Thymus (tissue), 11 donors: Measurements from ENCODE around the gene KCNK6. TPM values are rescaled to one million over a fixed set of nuclear protein-coding genes. Genes with fewer than 3 reads are reported as not detected.
A peak's percentile ranks its signal among the peaks of the same experiment; 100 is the strongest.
"Not testable (repeated sequence)": the region's sequence is repeated elsewhere in the genome, so short reads cannot be mapped to it uniquely, and the experiment has no call there.

ENCODE experiments used
- DNase-seq, 9 donors: peaks; one replicate each; pipeline ENCODE4 v3.0.0-alpha.2; 2013; ENCODE audit warnings: low spot score in 9 of 9, low read depth in 6 of 9, missing footprints in 1 of 9
- H3K27ac ChIP-seq, 2 donors: one replicate each; pipeline ENCODE4 v1.5.1; 2013; ENCODE audit warnings: control low read depth in 1 of 2, low read depth in 1 of 2, low read length in 1 of 2, mild to moderate bottlenecking in 1 of 2, moderate library complexity in 1 of 2
- H3K27me3 ChIP-seq, 2 donors: one replicate each; pipeline ENCODE4 v1.5.1; 2013; ENCODE audit warnings: low read length in 1 of 2; ENCODE audit not compliant: control insufficient read depth in 2 of 2, insufficient read depth in 1 of 2
- H3K36me3 ChIP-seq, 2 donors: one replicate each; pipeline ENCODE4 v1.5.1; 2013; ENCODE audit warnings: low read length in 1 of 2, mild to moderate bottlenecking in 1 of 2, moderate library complexity in 1 of 2; ENCODE audit not compliant: control insufficient read depth in 2 of 2, insufficient read depth in 2 of 2
- H3K4me1 ChIP-seq, 2 donors: one replicate each; pipeline ENCODE4 v1.5.1; 2013; ENCODE audit warnings: low read length in 2 of 2; ENCODE audit not compliant: control insufficient read depth in 2 of 2, insufficient read depth in 2 of 2
- H3K4me3 ChIP-seq, 2 donors: one replicate each; pipeline ENCODE4 v1.5.1; 2013; ENCODE audit warnings: low read length in 2 of 2, control low read depth in 1 of 2, mild to moderate bottlenecking in 1 of 2
- H3K9me3 ChIP-seq, 2 donors: one replicate each; pipeline ENCODE4 v1.5.1; 2013; ENCODE audit warnings: low read length in 1 of 2, mild to moderate bottlenecking in 1 of 2; ENCODE audit not compliant: control insufficient read depth in 2 of 2, insufficient read depth in 1 of 2
- WGBS: extraction: QIAGEN DNeasy Blood & Tissue Kit; methylation state at CpG from one replicate; pipeline ENCODE4 v1.1.7; 2013; 5-methylcytosine and 5-hydroxymethylcytosine counted together
- polyA plus RNA-seq: library from polyadenylated mRNA; stranded (reverse); fragments of 200-250 nt; gene quantifications from one replicate; pipeline ENCODE4 v1.2.3, GENCODE V29; 2013
- total RNA-seq: library from RNA; stranded (reverse); fragments of 120-200 nt; gene quantifications from one replicate; pipeline ENCODE4 v1.2.4, GENCODE V29; 2013
- donor health status: healthy.

Gene KCNK6
- total and polyA plus RNA-seq, 2 donors, result 3.4 to 5.2 TPM

- Histone ChIP-seq H3K36me3 (no peaks in the 10 kb centered on the region), H3K9me3 (peaks cover 0 to 6% of the 10 kb centered on the region in 2 donors), H3K27ac (no peak overlapping the region), H3K4me3 (peak overlapping the region in 1 of 2 donors; percentile 62), H3K4me1 (peaks cover 4 to 11% of the 10 kb centered on the region in 2 donors), H3K27me3 (peaks cover 28 to 61% of the 10 kb centered on the region in 2 donors)
- no peak for DNase-seq
- WGBS, result 26% methylated on average over 23 of the region's 23 CpGs
Observed at GRCh38 chr19:38360839-38361631, 41.4 kb downstream of the KCNK6 start.

GRCh38 chr19:38361633-38362075, 42.0 kb downstream of the KCNK6 start:
- DNase-seq, result peak in 3 of 9 donors; percentile 33 to 68 (median 46)
- Histone ChIP-seq H3K27ac (no peak overlapping the region), H3K27me3 (peaks cover 28 to 56% of the 10 kb centered on the region in 2 donors)

GRCh38 chr19:38362076-38362945, 42.7 kb downstream of the KCNK6 start:
- H3K27ac ChIP-seq, result no peak overlapping the region
- H3K36me3 ChIP-seq, result no peaks in the 10 kb centered on the region
- peaks cover 0 to 6% of the 10 kb centered on the region in 2 donors for H3K9me3 ChIP-seq
- peak in 3 of 9 donors; percentile 30 to 59 (median 36) for DNase-seq
- peak overlapping the region; percentile 37 to 62 for H3K4me3 ChIP-seq
- H3K4me1 ChIP-seq, result peaks cover 4 to 11% of the 10 kb centered on the region in 2 donors
- peaks cover 28 to 56% of the 10 kb centered on the region in 2 donors for H3K27me3 ChIP-seq
- WGBS, result 2% methylated on average over 68 of the region's 68 CpGs

More at GRCh38 chr19:38361633-38362075, 42.0 kb downstream of the KCNK6 start:
- Histone ChIP-seq H3K4me1 (peaks cover 4 to 11% of the 10 kb centered on the region in 2 donors), H3K36me3 (no peaks in the 10 kb centered on the region), H3K4me3 (peak overlapping the region; percentile 37 to 62), H3K9me3 (peaks cover 0 to 6% of the 10 kb centered on the region in 2 donors)
- under 1% methylated on average over 37 of the region's 37 CpGs for WGBS

GRCh38 chr19:38362946-38363688, 43.5 kb downstream of the KCNK6 start:
- not testable (repeated sequence) for H3K9me3 ChIP-seq, DNase-seq, H3K27ac ChIP-seq, H3K4me3 ChIP-seq, H3K36me3 ChIP-seq
- Histone ChIP-seq H3K4me1 (peaks cover 4 to 11% of the 10 kb centered on the region in 2 donors), H3K27me3 (peaks cover 28 to 53% of the 10 kb centered on the region in 2 donors)
- WGBS, result 86% methylated on average over 15 of the region's 16 CpGs

GRCh38 chr19:38367041-38367440, 47.4 kb downstream of the KCNK6 start:
- no peak for DNase-seq
- 94% methylated on average over 12 of the region's 12 CpGs for WGBS
- H3K9me3 ChIP-seq, result peaks cover 0 to 6% of the 10 kb centered on the region in 2 donors
- no peak overlapping the region for H3K4me3 ChIP-seq
- no peak overlapping the region for H3K27ac ChIP-seq
- peaks cover 4 to 9% of the 10 kb centered on the region in 2 donors for H3K4me1 ChIP-seq
- H3K36me3 ChIP-seq, result no peaks in the 10 kb centered on the region
- peaks cover 7 to 19% of the 10 kb centered on the region in 2 donors for H3K27me3 ChIP-seq

GRCh38 chr19:38369584-38369983, 49.9 kb downstream of the KCNK6 start:
- Histone ChIP-seq H3K36me3 (no peaks in the 10 kb centered on the region), H3K27ac (no peak overlapping the region), H3K4me1 (peaks cover 0 to 6% of the 10 kb centered on the region in 2 donors), H3K4me3 (no peak overlapping the region), H3K27me3 (peaks cover 2 to 6% of the 10 kb centered on the region in 2 donors), H3K9me3 (peaks cover 0 to 4% of the 10 kb centered on the region in 2 donors)
- WGBS, result 96% methylated on average over 2 of the region's 2 CpGs
- DNase-seq, result no peak

GRCh38 chr19:38370299-38370698, 50.7 kb downstream of the KCNK6 start:
- H3K4me3 ChIP-seq, result no peak overlapping the region
- DNase-seq, result no peak
- peaks cover 2 to 4% of the 10 kb centered on the region in 2 donors for H3K27me3 ChIP-seq
- H3K9me3 ChIP-seq, result no peaks in the 10 kb centered on the region
- 80% methylated on average over 12 of the region's 12 CpGs for WGBS
- peaks cover 2 to 9% of the 10 kb centered on the region in 2 donors for H3K4me1 ChIP-seq
- H3K36me3 ChIP-seq, result no peaks in the 10 kb centered on the region
- no peak overlapping the region for H3K27ac ChIP-seq

- WGBS, result 94% methylated on average over 6 of the region's 6 CpGs
- Histone ChIP-seq H3K4me3 (no peak overlapping the region), H3K4me1 (peaks cover 9 to 16% of the 10 kb centered on the region in 2 donors), H3K27ac (no peak overlapping the region), H3K36me3 (no peaks in the 10 kb centered on the region), H3K27me3 (peaks cover 2 to 4% of the 10 kb centered on the region in 2 donors), H3K9me3 (no peaks in the 10 kb centered on the region)
- no peak for DNase-seq
Observed at GRCh38 chr19:38371081-38371480, 51.4 kb downstream of the KCNK6 start.
